Lung (tissue), 12 donors: ENCODE measurements around the gene CSNK1A1L. TPM values are rescaled to one million over a fixed set of nuclear protein-coding genes. Genes with fewer than 3 reads are reported as not detected.
A peak's percentile ranks its signal among the peaks of the same experiment; 100 is the strongest.

ENCODE experiments used
- ATAC-seq: fragments of 200-7000 bp; cut with Tn5 transposase; one replicate; pipeline ENCODE4 v1.9.1; 2020; ENCODE audit warnings: moderate number of reproducible peaks; ENCODE audit not compliant: insufficient read depth, low FRiP score
- DNase-seq, 3 donors: peaks; one replicate each; pipeline ENCODE4 v3.0.0-alpha.2; 2013 to 2017
- H3K27ac ChIP-seq, 2 donors: one replicate each; pipeline ENCODE4 v1.5.1; 2013; ENCODE audit warnings: mild to moderate bottlenecking in 2 of 2, moderate library complexity in 2 of 2, control low read depth in 1 of 2, inconsistent platforms in 1 of 2, low read depth in 1 of 2, low read length in 1 of 2
- H3K27me3 ChIP-seq, 3 donors: one replicate each; pipeline ENCODE4 v1.5.1; 2013; ENCODE audit warnings: low read length in 2 of 3; ENCODE audit not compliant: control insufficient read depth in 3 of 3, insufficient read depth in 3 of 3
- H3K36me3 ChIP-seq, 4 donors: one replicate each; pipeline ENCODE4 v1.5.1; 2013; ENCODE audit warnings: low read length in 4 of 4, mild to moderate bottlenecking in 1 of 4, moderate library complexity in 1 of 4; ENCODE audit not compliant: control insufficient read depth in 4 of 4, insufficient read depth in 4 of 4
- H3K4me1 ChIP-seq, 5 donors: one replicate each; pipeline ENCODE4 v1.5.1; 2013; ENCODE audit warnings: low read length in 5 of 5, mild to moderate bottlenecking in 2 of 5, moderate library complexity in 1 of 5; ENCODE audit not compliant: control insufficient read depth in 5 of 5, insufficient read depth in 5 of 5
- H3K4me3 ChIP-seq: one replicate; pipeline ENCODE4 v1.5.1; 2013; ENCODE audit warnings: mild to moderate bottlenecking, control low read depth, moderate library complexity
- H3K9ac ChIP-seq, 2 donors: one replicate each; pipeline ENCODE4 v1.5.1; 2013; ENCODE audit warnings: low read length in 2 of 2, control low read depth in 1 of 2; ENCODE audit not compliant: insufficient read depth in 1 of 2
- H3K9me3 ChIP-seq, 4 donors: one replicate each; pipeline ENCODE4 v1.5.1; 2013; ENCODE audit warnings: low read length in 3 of 4, mild to moderate bottlenecking in 1 of 4, moderate library complexity in 1 of 4; ENCODE audit not compliant: control insufficient read depth in 4 of 4, insufficient read depth in 3 of 4
- WGBS, 2 donors: extraction: QIAGEN DNeasy Blood & Tissue Kit; methylation state at CpG; one replicate each; pipeline ENCODE4 v1.1.7; 2013; 5-methylcytosine and 5-hydroxymethylcytosine counted together
- polyA plus RNA-seq, 2 donors: library from polyadenylated mRNA; stranded (reverse); fragments of 200-250 nt; gene quantifications; one replicate each; pipeline ENCODE4 v1.2.1, GENCODE V29; 2013
- total RNA-seq, 2 donors: library from RNA; depleted of rRNA in 1 of 2; stranded (reverse); fragments of >200 nt in 1 of 2; gene quantifications; one replicate each; pipeline ENCODE4 v1.2.1, GENCODE V29; 2014 to 2021
- TF ChIP-seq, protein P1 (sequence below): IDR thresholded peaks from 2 replicates; pipeline ENCODE4 v1.5.1; 2012; ENCODE audit warnings: mild to moderate bottlenecking; ENCODE audit errors: control extremely low read depth, extremely low read depth
- donor health status: control.
- donor health status: control.
- donor health status: Bipolar disorder and iron deficiency.
- donor health status: healthy.
- donor health status: DM: yes; HTN: yes; CAD: no.

CSNK1A1L gene
- total and polyA plus RNA-seq, 4 donors = not detected

DNA sequence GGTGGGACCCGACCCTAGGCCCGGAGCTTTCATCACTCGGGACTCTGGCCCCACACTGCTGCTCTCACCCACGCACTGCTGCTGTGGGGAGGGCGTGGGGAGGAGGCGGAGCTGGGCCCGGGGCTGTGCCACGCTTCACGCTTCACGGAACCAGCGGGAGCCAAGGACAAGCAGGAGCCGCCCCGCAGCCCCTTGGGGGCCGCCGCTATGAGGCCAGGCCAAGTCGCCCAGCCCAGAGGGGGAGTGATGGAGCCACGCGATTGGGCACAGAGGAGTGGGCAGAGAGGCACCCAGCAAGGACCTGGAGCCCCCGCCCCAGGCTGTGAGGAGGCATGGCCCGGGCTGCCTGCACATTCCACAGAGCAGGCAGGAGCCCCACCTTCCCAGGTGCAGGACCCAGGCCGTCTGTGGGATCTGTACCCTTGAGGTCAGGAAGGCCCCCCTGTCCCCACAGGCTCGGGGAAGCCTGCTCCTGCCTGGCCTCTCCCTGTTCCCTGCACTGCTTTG lies 35.8 kb downstream of the CSNK1A1L start:
- TF ChIP-seq, protein P1, sequence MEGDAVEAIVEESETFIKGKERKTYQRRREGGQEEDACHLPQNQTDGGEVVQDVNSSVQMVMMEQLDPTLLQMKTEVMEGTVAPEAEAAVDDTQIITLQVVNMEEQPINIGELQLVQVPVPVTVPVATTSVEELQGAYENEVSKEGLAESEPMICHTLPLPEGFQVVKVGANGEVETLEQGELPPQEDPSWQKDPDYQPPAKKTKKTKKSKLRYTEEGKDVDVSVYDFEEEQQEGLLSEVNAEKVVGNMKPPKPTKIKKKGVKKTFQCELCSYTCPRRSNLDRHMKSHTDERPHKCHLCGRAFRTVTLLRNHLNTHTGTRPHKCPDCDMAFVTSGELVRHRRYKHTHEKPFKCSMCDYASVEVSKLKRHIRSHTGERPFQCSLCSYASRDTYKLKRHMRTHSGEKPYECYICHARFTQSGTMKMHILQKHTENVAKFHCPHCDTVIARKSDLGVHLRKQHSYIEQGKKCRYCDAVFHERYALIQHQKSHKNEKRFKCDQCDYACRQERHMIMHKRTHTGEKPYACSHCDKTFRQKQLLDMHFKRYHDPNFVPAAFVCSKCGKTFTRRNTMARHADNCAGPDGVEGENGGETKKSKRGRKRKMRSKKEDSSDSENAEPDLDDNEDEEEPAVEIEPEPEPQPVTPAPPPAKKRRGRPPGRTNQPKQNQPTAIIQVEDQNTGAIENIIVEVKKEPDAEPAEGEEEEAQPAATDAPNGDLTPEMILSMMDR = no peak
- H3K36me3 ChIP-seq = no peaks in the 10 kb centered on the region
- H3K9me3 ChIP-seq = no peaks in the 10 kb centered on the region
- 91 to 92% methylated on average over 22 of the region's 22 CpGs for WGBS, 2 donors
- H3K27me3 ChIP-seq = no peaks in the 10 kb centered on the region
- no peak overlapping the region for H3K4me3 ChIP-seq
- no peak for DNase-seq
- no peak overlapping the region for H3K9ac ChIP-seq
- ATAC-seq = no peak
- H3K27ac ChIP-seq = no peak overlapping the region
- no peaks in the 10 kb centered on the region for H3K4me1 ChIP-seq

DNA sequence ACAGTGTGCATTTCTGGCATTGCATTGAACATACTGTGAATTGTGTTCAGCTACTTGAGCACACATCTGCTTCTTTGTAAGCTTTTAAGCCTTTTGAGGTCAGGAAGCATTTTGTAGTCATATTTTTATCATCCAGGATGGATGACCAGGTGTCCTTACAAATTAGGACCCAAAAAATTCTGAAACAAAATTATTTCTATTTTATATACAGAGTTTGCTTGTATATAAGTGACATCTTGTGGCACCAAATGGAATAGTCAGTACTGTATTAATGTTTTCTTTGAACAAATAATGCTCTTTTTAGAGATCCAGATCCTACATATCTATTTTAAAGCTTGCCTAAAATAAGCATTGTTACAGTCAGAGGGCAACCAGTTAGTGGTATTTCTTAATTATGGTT lies 36.5 kb downstream of the CSNK1A1L start:
- no peaks in the 10 kb centered on the region for H3K9me3 ChIP-seq
- H3K27me3 ChIP-seq = no peaks in the 10 kb centered on the region
- no peak for ATAC-seq
- no peak overlapping the region for H3K27ac ChIP-seq
- no peaks in the 10 kb centered on the region for H3K4me1 ChIP-seq
- no peaks in the 10 kb centered on the region for H3K36me3 ChIP-seq
- H3K9ac ChIP-seq = no peak overlapping the region
- TF ChIP-seq, protein P1 = no peak
- H3K4me3 ChIP-seq = no peak overlapping the region
- peak in 2 of 3 donors; percentile 17 to 27 for DNase-seq

DNA sequence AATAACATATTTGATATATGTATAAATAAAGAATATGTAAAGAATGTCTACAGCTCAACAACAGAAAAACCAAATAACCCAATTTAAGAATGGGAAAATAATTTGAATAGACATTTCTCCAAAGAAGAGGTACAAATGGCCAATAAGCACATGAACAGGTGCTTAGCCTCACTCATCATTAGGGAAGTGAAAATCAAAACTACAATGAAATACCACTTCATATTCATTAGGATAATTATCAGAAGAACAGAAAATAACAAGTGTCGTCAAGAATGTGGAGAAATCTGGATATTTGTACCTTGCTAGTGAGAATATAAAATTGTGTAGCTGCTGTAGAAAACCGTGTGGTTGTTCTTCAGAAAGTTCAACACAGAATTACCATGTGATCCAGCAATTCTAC lies 37.6 kb downstream of the CSNK1A1L start:
- no peak overlapping the region for H3K27ac ChIP-seq
- no peaks in the 10 kb centered on the region for H3K27me3 ChIP-seq
- ATAC-seq (no peak), DNase-seq (no peak)
- WGBS, 2 donors = 75 to 85% methylated on average over 2 of the region's 2 CpGs
- no peak overlapping the region for H3K9ac ChIP-seq
- TF ChIP-seq, protein P1 = no peak
- no peaks in the 10 kb centered on the region for H3K4me1 ChIP-seq
- no peak overlapping the region for H3K4me3 ChIP-seq
- no peaks in the 10 kb centered on the region for H3K9me3 ChIP-seq
- H3K36me3 ChIP-seq = no peaks in the 10 kb centered on the region

DNA sequence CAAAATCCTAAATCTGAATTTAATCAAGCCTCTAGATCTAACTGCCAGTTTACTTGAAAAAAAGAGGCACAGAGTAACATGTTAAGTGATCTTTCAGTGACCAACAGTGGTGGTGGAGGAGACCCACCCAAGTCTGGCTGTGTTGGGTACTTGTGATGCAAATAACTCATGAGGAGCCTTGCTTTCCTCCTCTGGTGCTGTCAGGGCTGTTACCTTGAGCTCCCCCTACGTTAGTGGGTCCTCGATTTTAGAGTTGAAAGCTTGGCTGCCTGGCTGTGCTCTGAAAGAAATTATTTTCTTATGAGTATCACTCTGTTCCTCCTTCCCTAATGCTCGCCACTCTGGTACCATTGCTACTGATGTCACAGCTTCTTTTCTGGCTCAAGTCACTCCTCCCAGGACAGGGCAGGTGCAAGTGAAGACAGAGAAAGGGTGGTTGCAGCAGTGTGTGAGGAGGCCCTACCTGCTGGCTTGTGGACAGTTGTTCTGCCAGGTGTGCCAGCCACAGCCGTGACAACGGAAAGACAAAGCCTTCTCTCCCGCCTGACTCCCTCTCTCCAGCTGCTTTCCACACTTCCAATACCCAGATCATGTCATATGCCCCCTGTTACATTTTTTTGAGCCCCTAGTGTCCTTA lies 39.5 kb downstream of the CSNK1A1L start:
- Histone ChIP-seq H3K9me3 (no peaks in the 10 kb centered on the region), H3K9ac (no peak overlapping the region), H3K4me3 (no peak overlapping the region), H3K4me1 (no peaks in the 10 kb centered on the region), H3K27me3 (no peaks in the 10 kb centered on the region), H3K27ac (no peak overlapping the region), H3K36me3 (no peaks in the 10 kb centered on the region)
- DNase-seq = no peak
- TF ChIP-seq, protein P1 = no peak
- ATAC-seq = no peak
- WGBS, 2 donors = 79 to 89% methylated on average over 6 of the region's 6 CpGs
